IMR-90 (cell line): ENCODE measurements around the gene AFF2. TPM values are rescaled to one million over a fixed set of nuclear protein-coding genes. Genes with fewer than 3 reads are reported as not detected.

Source experiments
- ATAC-seq: fragments of 200-7000 bp; cut with Tn5 transposase; 2 replicates; pipeline ENCODE4 v1.9.1; 2020; ENCODE audit warnings: low read depth, mild to moderate bottlenecking, moderate library complexity
- BruUV-seq: library from RNA; stranded (reverse); fragments of 400-500 nt; replicated peaks from 2 replicates; lab custom pipeline; 2021; lab: Mats Ljungman, UMichigan
- CTCF ChIA-PET: fragments of 300-600 bp; formaldehyde crosslinking; extraction: SDS; loops from one replicate; lab custom pipeline; 2021; ENCODE audit warnings: antibody characterized with exemption; lab: Yijun Ruan, JAX
- POLR2A ChIA-PET: fragments of 300-600 bp; sonication (Branson Sonifier 250); formaldehyde crosslinking; loops from one replicate; lab custom pipeline; 2022; ENCODE audit warnings: antibody characterized with exemption; ENCODE audit not compliant: unreplicated experiment; lab: Charles Lee
- DNase-seq: peaks from one replicate; pipeline ENCODE4 v3.0.0; 2013
- H2AFZ ChIP-seq: replicated peaks from 2 replicates; pipeline ENCODE3; 2013; ENCODE audit warnings: low read length, mild to moderate bottlenecking; ENCODE audit not compliant: poor library complexity
- H2AK5ac ChIP-seq: 2 replicates; pipeline ENCODE4 v1.6.1; 2013; ENCODE audit warnings: low read depth, low read length, inconsistent platforms
- H2AK9ac ChIP-seq: replicated peaks from 2 replicates; pipeline ENCODE3; 2013; ENCODE audit warnings: mild to moderate bottlenecking, low read depth, low read length, moderate library complexity; ENCODE audit not compliant: poor library complexity
- H2BK120ac ChIP-seq: 2 replicates; pipeline ENCODE4 v1.6.1; 2013; ENCODE audit warnings: low read depth, low read length, inconsistent platforms
- H2BK15ac ChIP-seq: 3 replicates; pipeline ENCODE4 v1.6.1; 2013; ENCODE audit warnings: low read depth, low read length, inconsistent platforms
- H2BK20ac ChIP-seq: 2 replicates; pipeline ENCODE4 v1.6.1; 2013; ENCODE audit warnings: low read depth, mild to moderate bottlenecking, inconsistent platforms, low read length, moderate library complexity
- H2BK5ac ChIP-seq: 2 replicates; pipeline ENCODE4 v1.6.1; 2013; ENCODE audit warnings: mild to moderate bottlenecking, low read depth, low read length, inconsistent platforms; ENCODE audit not compliant: poor library complexity, severe bottlenecking
- H3K14ac ChIP-seq: replicated peaks from 2 replicates; pipeline ENCODE4 v1.6.1; 2013; ENCODE audit warnings: low read depth, low read length, inconsistent platforms
- H3K18ac ChIP-seq: 2 replicates; pipeline ENCODE4 v1.6.1; 2013; ENCODE audit warnings: low read depth, low read length, control low read depth
- H3K23ac ChIP-seq: 2 replicates; pipeline ENCODE4 v1.6.1; 2013; ENCODE audit warnings: low read depth, low read length, inconsistent platforms
- H3K27ac ChIP-seq: 2 replicates; pipeline ENCODE4 v1.5.1; 2013; ENCODE audit warnings: mild to moderate bottlenecking, control low read depth, low read length; ENCODE audit not compliant: insufficient read depth
- H3K27me3 ChIP-seq: 2 replicates; pipeline ENCODE4 v1.6.1; 2013; ENCODE audit warnings: low read length; ENCODE audit not compliant: control insufficient read depth, insufficient read depth
- H3K36me3 ChIP-seq: 2 replicates; pipeline ENCODE4 v1.6.1; 2013; ENCODE audit warnings: low read length, mixed read lengths; ENCODE audit not compliant: control insufficient read depth, insufficient read depth
- H3K4ac ChIP-seq: 2 replicates; pipeline ENCODE4 v1.6.1; 2013; ENCODE audit warnings: low read depth, low read length, inconsistent platforms
- H3K4me1 ChIP-seq: 2 replicates; pipeline ENCODE4 v1.6.1; 2013; ENCODE audit warnings: low read length, mixed read lengths; ENCODE audit not compliant: control insufficient read depth, insufficient read depth
- H3K4me2 ChIP-seq: 2 replicates; pipeline ENCODE4 v1.6.1; 2013; ENCODE audit warnings: low read depth, mild to moderate bottlenecking, control low read depth, low read length, moderate library complexity
- H3K4me3 ChIP-seq: 2 replicates; pipeline ENCODE4 v1.5.1; 2013; ENCODE audit warnings: low read depth, mild to moderate bottlenecking, control low read depth, low read length, moderate library complexity; ENCODE audit not compliant: insufficient read depth
- H3K56ac ChIP-seq: 2 replicates; pipeline ENCODE4 v1.6.1; 2013; ENCODE audit warnings: low read length, inconsistent platforms; ENCODE audit not compliant: insufficient read depth; ENCODE audit errors: extremely low read depth
- H3K79me1 ChIP-seq, 2 experiments: 2 replicates each; pipeline ENCODE4 v1.6.1; 2013; ENCODE audit warnings: low read length in 2 of 2, inconsistent platforms in 1 of 2, low read depth in 1 of 2
- H3K9ac ChIP-seq: 2 replicates; pipeline ENCODE4 v1.6.1; 2013; ENCODE audit warnings: low read depth, low read length, control low read depth
- H3K9me1 ChIP-seq: 2 replicates; pipeline ENCODE4 v1.6.1; 2013; ENCODE audit warnings: low read length, inconsistent platforms; ENCODE audit not compliant: insufficient read depth
- H3K9me3 ChIP-seq: 2 replicates; pipeline ENCODE4 v1.6.1; 2013; ENCODE audit warnings: low read length; ENCODE audit not compliant: control insufficient read depth, insufficient read depth
- H4K20me1 ChIP-seq: 2 replicates; pipeline ENCODE4 v1.6.1; 2013; ENCODE audit warnings: low read length, inconsistent platforms; ENCODE audit not compliant: insufficient read depth
- H4K5ac ChIP-seq: 2 replicates; pipeline ENCODE4 v1.6.1; 2013; ENCODE audit warnings: mild to moderate bottlenecking, low read depth, low read length, control low read depth
- H4K8ac ChIP-seq, 2 experiments: 2 replicates each; pipeline ENCODE4 v1.6.1; 2013; ENCODE audit warnings: low read depth in 2 of 2, low read length in 2 of 2, control low read depth in 1 of 2, inconsistent platforms in 1 of 2
- H4K91ac ChIP-seq: 2 replicates; pipeline ENCODE4 v1.6.1; 2013; ENCODE audit warnings: low read depth, low read length, inconsistent platforms; ENCODE audit not compliant: insufficient read depth
- BHLHE40 ChIP-seq: fragments of 150-350 bp; IDR thresholded peaks from 2 replicates; pipeline ENCODE4 v1.6.1; 2016; ENCODE audit warnings: mild to moderate bottlenecking, low read depth, low read length
- RCOR1 ChIP-seq: IDR thresholded peaks from 2 replicates; pipeline ENCODE4 v1.6.1; 2012; ENCODE audit warnings: mild to moderate bottlenecking, low read length, improper control_type of control experiment; ENCODE audit not compliant: insufficient replicate concordance
- WGBS, 2 experiments: methylation state at CpG; one replicate each; pipeline versions ENCODE4 v1.1.5 to v1.1.7; 2013; ENCODE audit warnings: missing lambda C conversion rate in 2 of 2; ENCODE audit not compliant: insufficient read length in 1 of 2; ENCODE audit errors: extremely low coverage in 2 of 2; 5-methylcytosine and 5-hydroxymethylcytosine counted together
- dilution Hi-C: fragments of 300-500 bp; cut with HindIII; formaldehyde crosslinking; loops from one replicate; pipeline ENCODE4 v1.14.3; 2018; ENCODE audit warnings: low sequenced_read_pairs; ENCODE audit not compliant: unreplicated experiment
- in situ Hi-C: fragments of 300-500 bp; cut with MboI; formaldehyde crosslinking; loops from 3 replicates; pipeline ENCODE4 v1.14.3; 2019; ENCODE audit warnings: low sequenced_read_pairs, inconsistent platforms, mixed read lengths
- intact Hi-C: fragments of 100-400 bp; cut with micrococcal nuclease; formaldehyde crosslinking; loops from 2 replicates; pipeline ENCODE4 v1.10.0; 2022
- polyA plus RNA-seq, 3 experiments: library from polyadenylated mRNA; depleted of rRNA; stranded (reverse); fragments of >200 nt; gene quantifications; 2 replicates each; pipeline ENCODE4 v1.2.3, GENCODE V29; 2012; ENCODE audit warnings: low replicate concordance in 1 of 3
- total RNA-seq: library from RNA; depleted of rRNA; stranded (reverse); fragments of >200 nt; gene quantifications from 2 replicates; pipeline ENCODE4 v1.2.3, GENCODE V29; 2012

AFF2 gene
- total and polyA plus RNA-seq, 2 of the 4 experiments (the other 2 are of a cell fraction) = 0.15 to 0.72 TPM

- BruUV-seq = no TSS peak
- Histone ChIP-seq H3K79me1 (no peaks in the 10 kb centered on the region), H3K9me1 (no peaks in the 10 kb centered on the region), H3K4me3 (no peak overlapping the region), H2BK120ac (no peak overlapping the region), H3K23ac (no peak overlapping the region), H4K91ac (no peak overlapping the region), H4K8ac (no peak overlapping the region), H3K4me1 (no peaks in the 10 kb centered on the region), H3K4ac (no peak overlapping the region), H3K36me3 (no peaks in the 10 kb centered on the region), H3K56ac (no peak overlapping the region), H3K27me3 (no peaks in the 10 kb centered on the region), H2AK9ac (no peak overlapping the region), H3K9ac (no peak overlapping the region), H2BK20ac (no peak overlapping the region), H2BK5ac (no peak overlapping the region), H3K4me2 (no peak overlapping the region), H3K27ac (no peak overlapping the region), H2AK5ac (no peak overlapping the region), H4K20me1 (no peaks in the 10 kb centered on the region), H2AFZ (no peak overlapping the region), H3K18ac (no peak overlapping the region), H4K5ac (no peak overlapping the region), H2BK15ac (no peak overlapping the region), H3K14ac (no peak overlapping the region), H3K9me3 (0 out of 2 replicates have a peak, but pooled peaks cover 2% of the 10 kb centered on the region)
- ATAC-seq (no peak), DNase-seq (no peak)
- CTCF ChIA-PET = no interaction called here
- in situ Hi-C loops (no loop called here), dilution Hi-C loops (no loop called here), intact Hi-C loops (no loop called here)
- no CpG with 5 or more reads among the region's 5 CpGs for WGBS, 2 experiments
- no peak for TF ChIP-seq RCOR1
- TF ChIP-seq BHLHE40 = peak; percentile 39; the same call in 1 of the 2 replicates
- POLR2A ChIA-PET = no interaction called here
These were observed 228.5 kb downstream of the AFF2 start for GRCh38 chrX:148728901-148729300.
